ENCODE results near the gene COTL1. TPM values are rescaled to one million over a fixed set of nuclear protein-coding genes. Genes with fewer than 3 reads are reported as not detected.

Gene COTL1
- total and polyA plus RNA-seq, 2 donors: 117 to 145 TPM

DNA sequence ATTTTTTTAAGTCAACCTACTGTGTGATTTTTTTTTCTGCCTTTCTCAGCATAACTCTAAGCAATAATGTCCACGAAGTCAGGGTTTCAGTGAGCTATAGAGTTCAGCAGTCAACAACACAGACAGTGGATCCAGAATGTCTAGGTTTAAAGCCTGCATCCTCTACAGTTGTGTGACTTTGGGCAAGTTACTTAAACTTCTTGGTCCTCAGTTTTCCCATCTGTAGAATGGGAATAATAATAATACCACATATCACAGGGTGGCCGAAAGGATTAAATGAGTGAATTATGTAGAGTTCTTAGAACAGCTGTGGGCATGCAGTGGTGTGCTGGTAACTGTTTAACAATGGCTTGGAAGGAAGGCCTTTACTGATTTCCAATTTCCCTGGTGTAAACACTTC lies 74.6 kb downstream of the COTL1 start:
- Histone ChIP-seq H3K27me3 (ENCODE audit: control insufficient read depth in 2 of 2, insufficient read depth in 1 of 2, low read length in 1 of 2) (peaks cover 0 to 3% of the 10 kb centered on the region in 2 donors), H3K9me3 (ENCODE audit: control insufficient read depth in 2 of 2, insufficient read depth in 1 of 2, low read length in 1 of 2) (no peaks in the 10 kb centered on the region), H3K36me3 (ENCODE audit: control insufficient read depth in 2 of 2, insufficient read depth in 2 of 2, low read length in 1 of 2) (peaks cover 0 to 3% of the 10 kb centered on the region in 2 donors), H3K4me3 (ENCODE audit: low read length in 2 of 2) (no peak overlapping the region), H3K27ac (ENCODE audit: low read depth in 1 of 2, low read length in 1 of 2) (no peak overlapping the region), H3K4me1 (ENCODE audit: control insufficient read depth in 2 of 2, insufficient read depth in 2 of 2, low read length in 2 of 2) (peaks cover 6 to 19% of the 10 kb centered on the region in 2 donors)
- no peak for DNase-seq (ENCODE audit: low read depth in 6 of 9, low spot score in 9 of 9)
- 95% methylated on average over 2 of the region's 2 CpGs for WGBS

DNA sequence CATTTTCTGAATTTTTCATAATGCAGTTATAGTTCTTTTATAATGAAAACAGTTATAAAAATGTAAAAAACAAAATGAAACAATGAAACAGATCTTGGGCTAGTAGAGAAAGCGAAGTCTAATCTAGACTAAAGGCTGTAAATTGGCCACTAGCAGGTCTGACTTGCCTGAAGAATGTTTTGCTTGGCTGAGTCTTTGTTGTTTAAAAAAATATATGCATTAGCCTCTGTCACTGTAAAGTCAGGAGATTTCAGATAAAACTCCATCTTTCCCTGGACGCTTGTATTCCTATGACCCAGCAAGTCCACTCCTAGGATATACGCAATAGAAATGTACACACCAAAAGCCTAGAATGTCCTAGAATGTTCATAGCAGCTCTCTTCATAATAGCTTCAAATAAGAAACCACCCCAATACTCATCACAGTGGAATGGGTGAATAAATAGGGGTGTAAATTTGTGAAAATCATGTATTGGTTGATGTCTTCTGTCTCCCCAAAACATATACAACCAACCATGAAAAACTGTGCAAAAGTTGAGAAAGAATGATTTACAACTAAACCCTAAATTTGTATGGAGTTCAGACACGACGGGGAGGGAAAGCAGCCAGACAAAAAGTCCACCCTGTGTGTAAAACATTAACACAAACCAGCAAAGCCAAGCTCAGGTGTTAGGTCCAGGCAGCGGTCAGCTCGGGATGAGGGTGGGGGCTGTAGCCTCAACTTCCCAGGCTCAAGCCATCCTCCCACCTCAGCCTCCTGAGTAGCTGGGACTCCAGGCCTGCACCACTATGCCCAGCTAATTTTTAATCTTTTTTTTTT lies 75.7 kb downstream of the COTL1 start:
- H3K27me3 ChIP-seq (ENCODE audit: control insufficient read depth in 2 of 2, insufficient read depth in 1 of 2, low read length in 1 of 2): peaks cover 0 to 3% of the 10 kb centered on the region in 2 donors
- 96% methylated on average over 7 of the region's 7 CpGs for WGBS
- peaks cover 6 to 17% of the 10 kb centered on the region in 2 donors for H3K4me1 ChIP-seq (ENCODE audit: control insufficient read depth in 2 of 2, insufficient read depth in 2 of 2, low read length in 2 of 2)
- peaks cover 0 to under 1% of the 10 kb centered on the region in 2 donors for H3K36me3 ChIP-seq (ENCODE audit: control insufficient read depth in 2 of 2, insufficient read depth in 2 of 2, low read length in 1 of 2)
- no peaks in the 10 kb centered on the region for H3K9me3 ChIP-seq (ENCODE audit: control insufficient read depth in 2 of 2, insufficient read depth in 1 of 2, low read length in 1 of 2)
- H3K4me3 ChIP-seq (ENCODE audit: low read length in 2 of 2): no peak overlapping the region
- H3K27ac ChIP-seq (ENCODE audit: low read depth in 1 of 2, low read length in 1 of 2): no peak overlapping the region
- DNase-seq (ENCODE audit: low read depth in 6 of 9, low spot score in 9 of 9): no peak

DNA sequence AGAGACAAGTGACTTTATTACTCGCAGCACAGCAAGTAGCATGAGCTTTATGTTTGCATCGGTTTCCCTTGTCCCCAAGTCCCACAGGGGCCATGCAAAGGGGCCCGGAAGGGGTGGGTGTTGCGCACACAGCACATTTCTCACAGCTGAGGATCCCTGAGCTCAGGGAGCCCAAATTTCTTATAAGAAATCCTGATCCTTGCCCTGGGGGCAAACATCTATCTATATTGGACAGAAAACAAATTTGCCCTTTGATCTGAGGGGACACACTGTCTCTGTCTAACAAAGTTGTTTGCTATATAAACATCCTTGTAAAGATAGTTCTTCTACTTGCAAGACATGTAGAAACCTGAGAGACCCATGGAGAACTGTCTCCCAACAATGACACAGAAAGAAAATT lies 77.7 kb downstream of the COTL1 start:
- no peak for DNase-seq (ENCODE audit: low read depth in 6 of 9, low spot score in 9 of 9)
- 99% methylated on average over 4 of the region's 4 CpGs for WGBS
- H3K9me3 ChIP-seq (ENCODE audit: control insufficient read depth in 2 of 2, insufficient read depth in 1 of 2, low read length in 1 of 2): no peaks in the 10 kb centered on the region
- H3K36me3 ChIP-seq (ENCODE audit: control insufficient read depth in 2 of 2, insufficient read depth in 2 of 2, low read length in 1 of 2): no peaks in the 10 kb centered on the region
- H3K4me1 ChIP-seq (ENCODE audit: control insufficient read depth in 2 of 2, insufficient read depth in 2 of 2, low read length in 2 of 2): peaks cover 6 to 16% of the 10 kb centered on the region in 2 donors
- H3K4me3 ChIP-seq (ENCODE audit: low read length in 2 of 2): no peak overlapping the region
- H3K27ac ChIP-seq (ENCODE audit: low read depth in 1 of 2, low read length in 1 of 2): no peak overlapping the region
- H3K27me3 ChIP-seq (ENCODE audit: control insufficient read depth in 2 of 2, insufficient read depth in 1 of 2, low read length in 1 of 2): peaks cover 0 to under 1% of the 10 kb centered on the region in 2 donors

DNA sequence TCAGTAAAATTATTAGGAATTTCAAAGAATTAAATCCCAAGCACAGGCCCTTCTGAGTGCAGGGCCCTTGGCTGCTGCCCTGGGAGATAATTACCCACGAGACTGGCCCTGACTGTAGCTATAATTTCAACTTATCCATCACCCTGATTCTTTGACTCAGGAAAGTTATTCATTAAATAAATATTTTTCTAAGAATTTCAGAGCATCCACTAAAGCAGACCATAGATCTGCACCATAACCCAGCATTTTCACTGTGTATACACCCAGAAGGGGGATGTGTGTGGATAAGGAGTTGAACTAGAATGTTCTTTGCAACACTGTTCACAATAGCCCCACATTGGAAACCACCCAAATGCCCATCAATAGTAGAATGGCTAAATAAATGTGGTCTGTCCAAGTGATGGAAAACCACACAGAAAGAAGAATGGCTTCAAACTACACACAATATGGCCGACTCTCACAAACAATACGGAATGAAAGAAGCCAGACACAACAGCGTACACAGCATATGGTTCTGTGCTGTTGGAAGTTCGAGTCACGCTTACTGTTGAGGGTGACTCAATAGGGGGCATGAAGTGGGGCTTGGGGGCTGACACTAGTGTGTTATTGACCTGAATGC lies 79.5 kb downstream of the COTL1 start:
- Histone ChIP-seq H3K4me3 (ENCODE audit: low read length in 2 of 2) (no peak overlapping the region), H3K36me3 (ENCODE audit: control insufficient read depth in 2 of 2, insufficient read depth in 2 of 2, low read length in 1 of 2) (no peaks in the 10 kb centered on the region), H3K4me1 (ENCODE audit: control insufficient read depth in 2 of 2, insufficient read depth in 2 of 2, low read length in 2 of 2) (peaks cover 0 to 3% of the 10 kb centered on the region in 2 donors), H3K9me3 (ENCODE audit: control insufficient read depth in 2 of 2, insufficient read depth in 1 of 2, low read length in 1 of 2) (no peaks in the 10 kb centered on the region), H3K27ac (ENCODE audit: low read depth in 1 of 2, low read length in 1 of 2) (no peak overlapping the region), H3K27me3 (ENCODE audit: control insufficient read depth in 2 of 2, insufficient read depth in 1 of 2, low read length in 1 of 2) (no peaks in the 10 kb centered on the region)
- DNase-seq (ENCODE audit: low read depth in 6 of 9, low spot score in 9 of 9): no peak
- WGBS: 97% methylated on average over 6 of the region's 6 CpGs

DNA sequence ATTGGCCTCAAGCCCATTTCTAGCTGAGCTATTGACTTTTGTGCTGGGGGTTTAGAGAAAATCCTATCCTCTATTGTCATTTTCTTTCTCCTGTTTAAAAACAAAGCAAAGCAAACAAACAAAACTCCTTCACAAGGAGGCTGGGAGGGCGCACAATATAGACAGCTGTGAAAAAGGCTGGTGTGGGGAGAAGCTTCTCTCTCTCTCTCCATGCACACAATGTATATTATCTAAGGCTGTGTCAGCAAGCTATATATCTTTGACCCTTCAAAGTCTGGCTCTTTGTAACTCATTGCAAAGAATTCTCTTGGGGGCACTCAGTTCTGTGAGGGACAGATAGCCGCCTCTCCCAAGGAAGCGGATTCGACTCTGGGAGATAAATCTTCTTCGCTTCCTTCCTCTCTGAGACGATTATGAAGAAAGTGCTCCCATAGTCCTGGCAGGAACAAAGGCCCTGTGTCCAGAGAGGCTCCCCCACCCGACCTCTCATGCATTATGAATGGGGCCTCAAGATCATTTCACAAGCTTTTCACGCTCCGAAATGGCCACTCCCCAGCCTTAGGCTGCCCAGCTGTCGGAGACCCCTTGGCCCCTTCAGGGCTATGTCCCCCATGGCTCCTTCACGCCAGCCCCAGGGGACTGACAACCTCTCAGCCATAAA lies 80.3 kb downstream of the COTL1 start:
- no peaks in the 10 kb centered on the region for H3K9me3 ChIP-seq (ENCODE audit: control insufficient read depth in 2 of 2, insufficient read depth in 1 of 2, low read length in 1 of 2)
- H3K27me3 ChIP-seq (ENCODE audit: control insufficient read depth in 2 of 2, insufficient read depth in 1 of 2, low read length in 1 of 2): no peaks in the 10 kb centered on the region
- no peaks in the 10 kb centered on the region for H3K36me3 ChIP-seq (ENCODE audit: control insufficient read depth in 2 of 2, insufficient read depth in 2 of 2, low read length in 1 of 2)
- no peak for DNase-seq (ENCODE audit: low read depth in 6 of 9, low spot score in 9 of 9)
- WGBS: 93% methylated on average over 11 of the region's 11 CpGs
- no peak overlapping the region for H3K27ac ChIP-seq (ENCODE audit: low read depth in 1 of 2, low read length in 1 of 2)
- peaks cover 0 to 10% of the 10 kb centered on the region in 2 donors for H3K4me1 ChIP-seq (ENCODE audit: control insufficient read depth in 2 of 2, insufficient read depth in 2 of 2, low read length in 2 of 2)
- no peak overlapping the region for H3K4me3 ChIP-seq (ENCODE audit: low read length in 2 of 2)

DNA sequence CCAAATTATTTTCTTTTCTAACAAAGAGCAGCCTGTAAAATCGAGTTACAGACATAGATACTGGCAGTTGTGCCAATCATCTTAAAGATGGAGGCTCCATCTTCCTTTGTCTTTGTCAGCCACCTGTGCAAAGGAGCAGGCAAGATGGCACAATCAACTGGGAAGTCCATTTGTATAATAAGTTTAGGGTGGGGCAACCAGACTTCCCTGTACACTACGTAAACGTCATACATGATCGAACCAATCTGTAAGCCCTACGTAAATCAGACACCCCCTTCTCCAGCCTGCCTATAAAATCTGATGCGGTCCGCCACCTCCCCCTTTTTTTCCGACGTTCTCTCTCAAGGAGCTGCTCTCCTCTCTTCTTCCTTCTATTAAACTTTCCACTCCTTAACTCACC lies 82.0 kb downstream of the COTL1 start:
- no peak for DNase-seq (ENCODE audit: low read depth in 6 of 9, low spot score in 9 of 9)
- Histone ChIP-seq H3K36me3 (ENCODE audit: control insufficient read depth in 2 of 2, insufficient read depth in 2 of 2, low read length in 1 of 2) (no peaks in the 10 kb centered on the region), H3K4me1 (ENCODE audit: control insufficient read depth in 2 of 2, insufficient read depth in 2 of 2, low read length in 2 of 2) (peaks cover 0 to 22% of the 10 kb centered on the region in 2 donors), H3K27ac (ENCODE audit: low read depth in 1 of 2, low read length in 1 of 2) (no peak overlapping the region), H3K9me3 (ENCODE audit: control insufficient read depth in 2 of 2, insufficient read depth in 1 of 2, low read length in 1 of 2) (no peaks in the 10 kb centered on the region), H3K4me3 (ENCODE audit: low read length in 2 of 2) (no peak overlapping the region), H3K27me3 (ENCODE audit: control insufficient read depth in 2 of 2, insufficient read depth in 1 of 2, low read length in 1 of 2) (no peaks in the 10 kb centered on the region)
- 93% methylated on average over 9 of the region's 9 CpGs for WGBS

DNA sequence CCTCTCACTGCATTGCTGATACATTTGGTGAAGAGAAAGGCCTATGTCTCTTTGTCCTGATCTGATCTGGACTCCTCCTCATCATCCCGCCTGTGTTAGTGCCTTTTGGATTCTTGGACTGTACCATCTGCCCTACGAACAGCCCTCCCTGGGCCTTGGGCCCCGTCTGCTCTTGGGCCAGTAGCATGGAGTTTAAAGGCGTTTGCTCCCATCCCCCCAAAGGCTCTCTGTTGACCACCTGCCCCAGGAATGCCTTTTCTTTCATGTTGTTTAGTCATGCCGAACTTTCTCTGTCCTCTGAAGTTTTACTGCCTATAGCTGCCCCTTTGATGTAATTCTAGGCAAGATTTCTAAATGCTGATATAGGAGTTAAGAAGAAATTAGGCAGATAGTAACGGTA lies 82.5 kb downstream of the COTL1 start:
- H3K27ac ChIP-seq (ENCODE audit: low read depth in 1 of 2, low read length in 1 of 2): no peak overlapping the region
- H3K9me3 ChIP-seq (ENCODE audit: control insufficient read depth in 2 of 2, insufficient read depth in 1 of 2, low read length in 1 of 2): peaks cover 0 to 4% of the 10 kb centered on the region in 2 donors
- H3K27me3 ChIP-seq (ENCODE audit: control insufficient read depth in 2 of 2, insufficient read depth in 1 of 2, low read length in 1 of 2): no peaks in the 10 kb centered on the region
- no peak for DNase-seq (ENCODE audit: low read depth in 6 of 9, low spot score in 9 of 9)
- H3K36me3 ChIP-seq (ENCODE audit: control insufficient read depth in 2 of 2, insufficient read depth in 2 of 2, low read length in 1 of 2): no peaks in the 10 kb centered on the region
- WGBS: 75% methylated on average over 6 of the region's 6 CpGs
- H3K4me3 ChIP-seq (ENCODE audit: low read length in 2 of 2): no peak overlapping the region
- H3K4me1 ChIP-seq (ENCODE audit: control insufficient read depth in 2 of 2, insufficient read depth in 2 of 2, low read length in 2 of 2): peaks cover 0 to 22% of the 10 kb centered on the region in 2 donors

DNA sequence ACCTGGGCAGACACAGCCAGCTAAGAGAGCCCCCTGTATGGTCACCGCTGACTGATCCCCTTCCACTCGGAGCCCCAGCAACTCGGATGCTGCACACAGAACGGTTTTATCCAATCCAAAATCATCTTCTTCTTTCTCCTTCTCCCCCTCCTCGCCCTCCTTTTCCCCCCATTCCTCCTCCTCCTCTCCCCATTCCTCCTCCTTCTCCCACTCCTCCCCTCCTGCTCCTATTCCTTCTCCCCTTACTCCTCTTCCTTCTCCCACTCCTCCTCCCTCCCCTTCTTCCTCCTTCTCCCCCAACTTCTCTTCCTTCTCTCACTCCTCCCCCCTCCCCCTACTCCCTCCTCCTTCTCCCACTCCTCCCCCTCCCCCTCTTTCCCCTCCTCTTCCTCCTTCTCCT lies 83.1 kb downstream of the COTL1 start:
- no peak overlapping the region for H3K27ac ChIP-seq (ENCODE audit: low read depth in 1 of 2, low read length in 1 of 2)
- no peaks in the 10 kb centered on the region for H3K36me3 ChIP-seq (ENCODE audit: control insufficient read depth in 2 of 2, insufficient read depth in 2 of 2, low read length in 1 of 2)
- WGBS: 96% methylated on average over 5 of the region's 5 CpGs
- no peak overlapping the region for H3K4me3 ChIP-seq (ENCODE audit: low read length in 2 of 2)
- H3K27me3 ChIP-seq (ENCODE audit: control insufficient read depth in 2 of 2, insufficient read depth in 1 of 2, low read length in 1 of 2): no peaks in the 10 kb centered on the region
- peaks cover 0 to 8% of the 10 kb centered on the region in 2 donors for H3K9me3 ChIP-seq (ENCODE audit: control insufficient read depth in 2 of 2, insufficient read depth in 1 of 2, low read length in 1 of 2)
- DNase-seq (ENCODE audit: low read depth in 6 of 9, low spot score in 9 of 9): no peak
- peaks cover 0 to 22% of the 10 kb centered on the region in 2 donors for H3K4me1 ChIP-seq (ENCODE audit: control insufficient read depth in 2 of 2, insufficient read depth in 2 of 2, low read length in 2 of 2)
